Prostate gland (tissue), 2 donors: ENCODE results near the gene AIF1L.

Experiments
- CTCF ChIP-seq, 4 experiments: fragments of 200-600 bp in 2 of 4; fragments of 450-650 bp in 2 of 4; sonication (generic) in 2 of 4; IDR thresholded peaks; 1 replicate in 3 of 4; 2 replicates in 1 of 4; pipeline ENCODE4 v1.5.1; 2016 to 2019; ENCODE audit warnings: antibody characterized with exemption in 4 of 4, mild to moderate bottlenecking in 2 of 4, moderate library complexity in 2 of 4
- POLR2AphosphoS5 ChIP-seq: sonication (generic); formaldehyde crosslinking; IDR thresholded peaks from one replicate; pipeline ENCODE4 v1.6.1; 2017; ENCODE audit warnings: antibody characterized with exemption

- TF ChIP-seq CTCF (IDR thresholded peaks at IDR 0.05), result no peak
- no peak for TF ChIP-seq POLR2AphosphoS5
Observed at GRCh38 chr9:131049829-131050715, 46.3 kb upstream of the AIF1L start.
